Measurements from ENCODE around the gene RBM6.
A peak's percentile ranks its signal among the peaks of the same experiment; 100 is the strongest.

Gene RBM6

DNA sequence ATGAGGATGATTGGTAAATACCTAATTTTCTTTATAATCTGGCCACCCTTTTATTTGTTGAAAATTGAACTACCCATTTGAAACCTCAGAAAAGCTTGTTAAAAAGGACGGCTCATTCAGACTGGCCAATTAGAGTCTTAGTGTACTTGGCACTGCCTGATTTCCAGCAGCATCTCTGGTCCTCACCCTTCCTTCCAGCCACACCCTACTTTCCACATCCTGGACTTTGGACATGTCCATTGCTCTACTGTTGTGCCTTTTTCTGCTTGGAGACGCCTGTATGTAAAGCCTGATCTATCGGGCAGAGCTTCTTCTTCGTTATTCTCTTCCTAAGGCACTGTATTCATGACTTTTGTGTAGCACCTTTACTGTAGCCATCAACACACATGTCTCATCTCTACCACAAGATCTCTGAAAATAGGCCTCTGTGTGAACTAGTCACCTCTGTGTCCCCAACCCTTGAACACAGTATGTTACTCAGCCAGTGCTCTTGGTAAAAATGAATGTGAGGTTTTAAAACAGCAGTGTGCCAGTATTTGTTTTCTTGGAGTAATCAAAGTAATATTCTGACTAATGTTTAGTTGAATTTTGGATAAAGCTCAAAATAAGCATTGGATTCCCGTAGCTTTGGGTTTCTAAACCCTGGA lies 155.5 kb downstream of the RBM6 start:
- no peak for DNase-seq

DNA sequence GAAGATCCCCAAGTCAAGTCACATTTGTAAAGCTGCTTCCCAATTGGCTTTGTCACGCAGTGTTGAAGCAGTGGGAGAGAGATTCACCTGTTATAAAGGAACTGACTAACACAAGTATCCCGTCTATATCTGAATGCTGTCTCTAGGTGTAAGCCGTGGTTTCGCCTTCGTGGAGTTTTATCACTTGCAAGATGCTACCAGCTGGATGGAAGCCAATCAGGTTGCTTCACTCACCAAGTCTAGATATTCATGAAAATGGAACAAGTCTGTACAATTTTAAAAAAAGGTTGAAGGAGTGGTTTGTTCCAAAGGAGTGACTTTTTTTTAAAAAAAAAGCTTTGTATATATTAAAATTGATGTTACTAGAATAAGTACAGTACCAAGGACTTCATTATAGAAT lies 160.4 kb downstream of the RBM6 start:
- DNase-seq: no peak

DNA sequence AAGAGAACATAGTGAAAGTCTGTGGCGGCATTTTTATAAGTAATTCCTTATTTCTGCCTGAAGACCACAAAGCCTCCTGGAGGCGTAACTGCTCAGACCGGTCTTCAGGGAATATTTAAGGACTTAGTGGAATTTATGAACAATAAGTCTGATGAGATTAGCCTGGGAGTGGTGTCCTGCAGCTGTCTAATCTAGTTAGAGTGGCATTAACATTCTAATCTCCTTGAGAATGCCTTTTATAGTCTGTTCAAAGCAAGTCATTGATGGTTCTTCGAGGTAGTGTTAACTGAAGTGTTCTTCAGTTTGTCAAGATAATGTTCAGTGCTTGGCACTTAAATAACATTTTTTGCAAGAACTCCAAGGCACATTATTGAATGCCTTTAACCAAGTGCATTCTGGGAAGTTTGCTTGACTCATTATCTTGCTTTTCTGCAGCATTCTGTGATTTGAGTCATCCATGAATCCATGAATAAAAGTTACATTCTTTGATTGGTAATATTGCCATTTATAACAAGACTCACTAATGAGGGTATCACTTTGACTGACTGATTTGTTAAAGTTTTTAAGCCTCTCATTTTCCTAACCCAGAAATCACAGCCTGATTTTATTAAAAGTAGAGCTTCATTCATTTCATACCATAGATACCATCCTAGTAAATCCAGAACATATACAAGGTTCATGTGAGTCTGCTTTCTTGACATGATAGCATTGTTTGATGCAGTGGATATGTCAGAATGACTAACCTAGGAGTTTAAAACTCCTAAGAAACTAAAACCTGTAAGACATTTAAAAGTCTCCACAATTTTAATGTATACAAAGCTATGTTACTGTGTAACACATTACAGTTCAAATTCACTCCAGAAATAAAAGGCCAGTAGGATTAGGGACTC lies 161.3 kb downstream of the RBM6 start:
- no peak for DNase-seq

DNA sequence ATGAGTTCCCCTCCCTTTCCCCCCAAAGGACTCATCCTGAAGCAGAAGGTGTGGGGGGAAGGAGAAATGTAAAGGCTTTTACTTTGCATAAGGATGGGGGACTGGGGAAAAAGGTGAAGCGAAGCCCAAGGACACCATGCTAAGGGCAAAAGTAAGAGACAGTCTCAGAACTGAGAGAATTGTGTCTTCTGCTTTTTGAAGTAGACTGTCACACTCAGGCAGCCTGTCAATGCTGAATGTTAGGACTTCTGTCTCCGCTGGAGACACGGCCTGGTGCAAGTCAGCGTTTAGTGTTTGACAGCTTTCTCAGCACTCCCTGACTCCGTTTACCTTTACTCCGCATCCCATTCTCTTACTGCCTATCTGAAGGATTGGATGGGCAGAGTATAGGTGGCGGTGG lies 162.6 kb downstream of the RBM6 start:
- no peak for DNase-seq

DNA sequence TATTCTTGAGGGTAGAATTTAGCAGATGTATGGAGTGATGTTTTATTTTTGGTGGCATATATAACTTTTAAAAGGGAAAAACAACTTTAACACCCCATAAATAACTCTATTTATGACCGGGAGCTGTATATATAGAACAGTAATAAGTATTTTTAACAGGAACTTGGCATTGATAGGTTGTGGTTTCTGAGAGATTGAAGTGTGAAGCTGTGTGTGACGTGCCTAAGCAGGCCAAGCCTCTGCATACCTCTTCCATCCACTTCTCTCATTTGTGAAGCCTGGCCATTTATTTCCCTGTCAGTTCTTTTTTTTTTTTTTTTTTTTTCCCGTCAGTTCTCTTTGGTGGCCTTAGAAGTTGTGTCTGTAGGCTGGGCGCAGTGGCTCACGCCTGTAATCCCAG lies 171.8 kb downstream of the RBM6 start:
- DNase-seq: no peak

DNA sequence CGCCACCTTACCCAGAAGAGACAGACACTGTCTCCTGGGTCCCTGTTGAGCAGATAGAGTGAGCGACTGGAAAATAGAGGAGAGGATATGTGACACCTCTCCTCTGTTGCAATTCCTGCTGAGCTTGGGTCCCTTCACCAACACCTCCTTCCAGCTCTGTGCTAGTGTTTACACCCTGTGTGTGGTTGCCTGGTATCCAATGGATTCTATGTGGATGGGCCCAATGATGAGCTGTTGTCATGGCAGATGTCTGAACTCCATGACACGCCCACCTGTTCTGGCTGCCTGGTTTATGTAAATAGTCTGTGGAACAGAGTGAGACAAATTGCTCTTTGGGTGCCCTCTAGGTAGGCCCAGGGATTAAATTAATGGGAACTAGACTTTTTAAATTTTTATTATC lies 172.5 kb downstream of the RBM6 start:
- DNase-seq: no peak

DNA sequence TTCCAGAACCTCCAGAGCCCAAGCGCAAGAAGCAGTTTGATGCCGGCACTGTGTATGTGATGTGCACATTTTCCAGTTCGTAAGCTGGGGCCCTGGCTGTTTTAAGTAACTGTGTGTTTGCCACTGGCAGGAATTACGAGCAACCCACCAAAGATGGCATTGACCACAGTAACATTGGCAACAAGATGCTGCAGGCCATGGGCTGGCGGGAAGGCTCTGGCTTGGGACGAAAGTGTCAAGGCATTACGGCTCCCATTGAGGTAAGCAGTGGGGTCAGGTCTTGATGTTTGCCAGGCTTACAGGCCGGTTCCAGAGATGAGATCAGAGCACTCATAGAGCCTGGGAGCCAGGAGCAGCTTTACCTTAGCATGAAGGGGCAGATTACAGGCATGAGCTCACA lies 177.2 kb downstream of the RBM6 start:
- no peak for DNase-seq

DNA sequence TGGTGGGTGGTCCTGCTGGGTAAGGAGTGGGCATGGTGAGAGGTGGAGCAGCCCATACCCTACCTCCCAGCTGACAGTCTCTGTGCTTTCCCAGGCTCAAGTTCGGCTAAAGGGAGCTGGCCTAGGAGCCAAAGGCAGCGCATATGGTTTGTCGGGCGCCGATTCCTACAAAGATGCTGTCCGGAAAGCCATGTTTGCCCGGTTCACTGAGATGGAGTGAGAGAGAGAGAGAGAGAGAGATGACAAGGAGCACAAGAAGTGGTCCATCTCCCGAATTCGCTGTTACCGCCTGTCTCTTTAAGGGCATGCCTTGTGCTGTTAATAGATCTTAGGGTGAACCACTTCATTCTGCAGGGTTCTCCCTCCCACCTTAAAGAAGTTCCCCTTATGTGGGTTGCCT lies 178.3 kb downstream of the RBM6 start:
- DNase-seq: no peak

DNA sequence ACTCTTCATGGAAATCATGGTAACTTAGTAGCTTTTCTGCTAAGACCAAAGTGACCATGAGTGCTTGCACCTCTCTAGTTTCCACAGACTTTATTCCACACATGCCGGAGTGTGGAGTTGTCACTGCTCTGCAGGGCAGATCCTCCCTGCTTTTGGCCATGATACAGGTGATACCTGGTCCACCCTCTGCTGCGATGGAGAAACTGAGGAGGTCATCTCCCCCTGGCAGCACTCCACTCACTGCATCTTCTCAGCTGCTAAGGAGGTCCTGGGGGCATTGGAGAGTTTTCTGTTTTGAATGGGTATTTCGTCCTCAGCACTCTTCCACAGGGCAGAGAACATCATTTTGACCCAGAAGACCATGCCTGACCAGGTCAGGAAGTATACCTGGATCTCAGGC lies 179.8 kb downstream of the RBM6 start:
- no peak for DNase-seq

DNA sequence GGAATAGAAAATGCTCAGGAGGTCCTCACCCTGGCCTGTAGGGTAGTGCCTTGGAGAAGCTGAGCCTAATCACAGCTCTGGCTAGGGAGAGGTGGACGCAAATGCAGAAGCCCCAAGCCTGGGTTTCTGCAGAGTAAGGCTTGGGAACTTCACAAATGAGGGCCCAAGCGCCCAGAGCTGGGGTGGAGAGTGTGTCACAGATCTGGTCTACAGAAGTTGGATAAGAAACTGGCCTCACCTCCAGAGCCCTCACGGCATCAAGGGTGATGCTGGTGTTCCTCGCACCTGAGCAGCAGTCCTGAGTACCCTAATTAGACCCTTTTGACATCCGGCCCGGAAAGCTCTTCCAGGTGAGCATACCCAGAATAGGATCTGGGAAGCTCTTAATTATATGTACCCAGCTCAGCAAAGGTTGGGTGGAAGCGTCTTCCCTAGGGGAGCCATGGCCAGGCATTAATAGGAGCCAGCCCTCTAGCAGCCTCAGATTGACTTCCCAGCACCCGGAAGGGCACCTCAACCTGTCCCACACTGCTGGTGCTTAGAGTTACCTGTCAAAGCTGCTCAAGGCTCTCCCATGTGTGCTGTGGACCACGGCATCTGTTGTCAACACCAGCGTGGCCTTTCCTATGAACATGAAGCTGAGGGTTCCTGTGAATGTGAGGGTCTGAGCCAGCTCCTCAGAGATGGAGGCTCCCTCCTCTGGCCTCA lies 180.6 kb downstream of the RBM6 start:
- no peak for DNase-seq

DNA sequence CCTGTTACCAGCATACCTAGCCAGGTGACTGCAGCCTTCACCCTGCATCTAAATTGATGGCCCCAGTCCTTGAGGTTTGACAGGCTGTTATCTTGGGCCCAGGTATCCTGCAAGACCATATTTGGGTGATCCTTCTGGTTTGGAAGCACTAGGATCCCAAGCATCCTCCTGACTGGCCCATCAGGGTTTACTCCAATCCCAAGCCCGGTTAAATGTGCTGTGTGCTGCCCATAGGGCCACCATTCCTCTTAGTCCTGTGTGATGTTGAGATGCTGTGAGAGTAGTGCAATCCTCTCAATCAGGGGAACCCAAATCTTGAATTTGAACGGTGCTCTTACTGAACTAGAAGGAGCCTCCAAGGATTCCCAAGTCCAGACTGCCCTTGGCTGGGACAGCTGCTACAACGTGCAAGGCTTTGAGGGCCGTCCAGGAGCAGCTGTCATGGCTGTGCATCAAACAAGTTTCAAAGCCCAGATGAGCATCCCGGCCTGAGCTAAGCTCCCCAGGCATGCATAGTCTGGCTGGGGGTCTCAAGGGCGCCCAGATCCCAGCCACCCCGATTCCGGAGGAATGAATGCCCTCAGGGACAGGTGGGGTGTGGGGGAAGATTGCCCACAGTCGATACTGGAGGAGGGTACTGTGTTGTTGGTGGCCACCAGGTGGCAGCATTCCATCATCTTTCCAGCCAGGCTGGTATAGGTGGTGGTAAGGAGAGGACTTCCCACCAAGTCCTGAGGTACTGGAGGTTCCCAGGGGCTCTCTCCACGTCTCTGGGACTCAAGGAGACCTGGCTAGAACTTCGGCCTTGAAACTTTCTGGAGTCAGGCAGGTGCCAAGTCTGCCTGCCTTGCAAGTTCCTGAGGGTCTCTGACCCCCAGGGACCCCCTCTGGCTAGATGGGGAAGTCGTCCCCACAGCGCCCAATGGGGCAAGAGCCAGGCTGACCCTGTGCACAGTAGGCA lies 181.4 kb downstream of the RBM6 start:
- DNase-seq: peak; percentile 48 to 63

DNA sequence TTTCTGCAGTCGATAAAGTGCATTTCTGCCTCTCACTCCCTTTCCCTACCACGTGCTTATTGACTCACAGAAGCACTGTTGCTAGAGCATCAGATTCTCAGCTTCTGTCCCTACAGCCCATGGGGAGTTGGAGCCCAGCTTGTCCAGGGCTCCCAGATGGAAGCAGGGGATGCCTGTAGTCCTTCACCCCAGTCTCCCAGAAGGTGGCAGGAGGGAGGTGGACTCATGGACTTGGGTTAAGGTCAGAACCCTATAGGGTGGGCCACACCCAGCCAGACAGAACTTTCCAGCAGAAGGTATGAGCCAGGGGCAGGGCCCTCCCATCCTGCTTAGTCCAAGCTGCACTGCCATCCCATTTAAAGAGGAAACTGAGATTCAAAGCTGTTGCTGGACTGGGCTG lies 182.1 kb downstream of the RBM6 start:
- DNase-seq: no peak

DNA sequence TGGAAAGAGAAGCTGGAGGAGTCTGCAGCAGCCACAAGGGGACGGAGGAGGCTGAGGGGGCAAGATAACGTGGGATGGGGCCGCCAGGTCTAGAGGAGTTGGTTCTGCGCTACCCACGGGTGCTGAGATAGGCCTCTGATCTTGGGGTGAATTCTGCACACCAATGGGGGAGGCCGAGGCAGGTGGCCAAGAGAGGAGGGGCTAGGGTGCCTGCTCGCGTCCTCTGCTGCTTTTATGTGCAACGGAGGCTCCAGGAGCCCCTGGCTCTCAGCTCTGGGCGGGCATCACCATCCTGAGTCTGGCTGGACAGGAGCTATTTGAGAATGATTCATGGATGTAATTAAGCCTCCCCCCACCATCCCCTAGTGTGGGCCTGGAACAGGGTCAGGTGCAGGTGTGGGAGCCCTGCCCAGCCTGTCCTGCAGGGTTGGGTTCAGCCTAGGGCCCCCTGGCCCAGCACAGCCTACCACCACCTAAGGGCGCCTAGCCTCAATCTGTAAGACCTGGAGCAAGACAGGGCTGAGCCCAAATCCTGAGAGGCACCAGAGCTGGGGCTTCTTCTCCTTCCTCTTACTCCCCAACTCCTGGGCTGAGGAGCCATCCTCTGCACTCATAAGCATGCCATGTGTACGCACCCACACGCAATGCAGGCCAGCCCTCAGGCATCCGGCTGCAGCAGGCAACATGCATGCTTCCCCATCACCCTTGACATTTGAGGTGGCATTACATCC lies 182.9 kb downstream of the RBM6 start:
- DNase-seq: no peak

DNA sequence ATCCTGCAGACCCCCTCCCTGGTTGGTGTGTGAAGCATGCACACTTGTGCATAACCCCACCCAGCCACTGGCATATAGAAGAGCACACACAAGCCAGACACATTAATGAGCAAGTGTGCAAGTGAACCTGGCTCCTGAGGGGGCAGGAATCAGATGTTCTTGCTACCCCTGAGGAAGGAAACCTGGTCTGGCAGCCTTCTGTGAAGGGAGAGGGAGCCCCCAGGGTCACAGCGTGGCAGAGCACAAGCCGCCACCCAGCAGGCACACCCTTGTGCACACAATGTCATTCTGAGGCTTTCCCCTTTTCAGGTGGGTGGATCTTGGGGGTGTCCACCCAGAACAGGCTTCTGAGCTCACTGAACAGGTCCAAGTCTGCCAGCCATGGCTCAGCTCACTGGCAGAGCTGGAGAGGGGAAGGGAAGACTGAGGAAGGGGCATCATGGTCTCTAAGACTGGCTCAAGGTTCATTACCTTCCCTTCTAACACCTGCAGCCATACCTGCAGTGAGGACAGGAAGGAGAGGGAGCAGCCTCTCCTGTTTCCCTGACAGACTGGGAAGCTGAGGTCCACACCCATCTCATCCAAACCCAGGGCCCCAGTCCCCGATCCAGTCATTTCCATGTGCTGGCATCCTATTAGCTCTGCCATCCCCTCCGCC lies 183.6 kb downstream of the RBM6 start:
- DNase-seq: no peak

DNA sequence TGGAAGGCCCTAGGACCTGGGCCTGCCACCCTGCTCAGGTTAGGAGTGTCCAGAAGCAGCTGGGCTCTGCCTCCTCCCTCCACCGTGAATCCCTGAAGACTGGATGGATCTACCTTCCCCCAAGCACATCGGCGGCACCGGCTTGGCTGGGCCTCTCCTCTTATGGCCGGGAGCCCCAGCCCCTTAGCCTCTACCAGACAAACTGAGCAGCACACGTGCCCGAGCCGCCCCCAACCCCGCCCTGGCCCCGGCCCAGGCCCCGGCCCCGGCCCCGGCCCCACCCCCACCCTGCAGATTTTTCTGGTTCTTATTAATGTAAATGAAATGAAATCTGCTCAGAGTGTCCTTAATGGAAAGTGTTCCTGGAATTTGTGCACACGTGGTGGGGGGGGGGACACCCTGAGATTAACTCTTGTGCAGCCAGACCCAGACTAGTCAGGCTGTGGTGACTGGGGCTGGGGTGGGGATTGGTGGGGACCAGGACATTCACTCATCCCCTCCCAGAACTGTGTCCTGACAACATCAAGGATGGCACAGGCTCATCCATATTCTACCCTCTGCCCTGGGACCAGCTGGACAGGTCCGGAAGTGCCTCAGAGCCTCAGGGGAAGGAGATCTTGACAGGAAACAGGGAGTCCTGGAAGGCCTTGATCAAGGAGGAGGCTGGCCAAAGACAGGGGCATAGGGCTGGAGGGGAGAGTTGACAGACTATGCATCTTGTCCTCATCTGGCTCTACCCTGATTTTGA lies 184.3 kb downstream of the RBM6 start:
- DNase-seq: no peak

DNA sequence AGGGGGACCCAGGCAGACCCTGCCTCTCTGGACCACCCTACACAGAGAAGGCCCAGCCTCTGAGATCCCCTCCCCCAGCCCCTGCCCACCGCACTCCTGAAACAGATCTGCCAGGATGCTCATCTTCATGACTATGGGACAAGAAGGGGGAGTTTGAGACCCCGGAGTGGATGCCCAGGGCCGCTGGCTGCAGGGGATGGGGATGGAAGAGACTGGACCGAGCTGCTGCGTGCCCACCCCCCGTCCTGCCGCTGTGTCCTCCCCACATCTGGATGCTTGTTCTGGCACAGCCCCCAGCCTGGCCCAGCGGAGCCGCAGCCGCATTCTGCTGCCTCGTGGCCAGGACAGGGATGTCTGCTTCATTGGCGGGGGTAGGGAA lies 184.8 kb downstream of the RBM6 start:
- DNase-seq: no peak

DNA sequence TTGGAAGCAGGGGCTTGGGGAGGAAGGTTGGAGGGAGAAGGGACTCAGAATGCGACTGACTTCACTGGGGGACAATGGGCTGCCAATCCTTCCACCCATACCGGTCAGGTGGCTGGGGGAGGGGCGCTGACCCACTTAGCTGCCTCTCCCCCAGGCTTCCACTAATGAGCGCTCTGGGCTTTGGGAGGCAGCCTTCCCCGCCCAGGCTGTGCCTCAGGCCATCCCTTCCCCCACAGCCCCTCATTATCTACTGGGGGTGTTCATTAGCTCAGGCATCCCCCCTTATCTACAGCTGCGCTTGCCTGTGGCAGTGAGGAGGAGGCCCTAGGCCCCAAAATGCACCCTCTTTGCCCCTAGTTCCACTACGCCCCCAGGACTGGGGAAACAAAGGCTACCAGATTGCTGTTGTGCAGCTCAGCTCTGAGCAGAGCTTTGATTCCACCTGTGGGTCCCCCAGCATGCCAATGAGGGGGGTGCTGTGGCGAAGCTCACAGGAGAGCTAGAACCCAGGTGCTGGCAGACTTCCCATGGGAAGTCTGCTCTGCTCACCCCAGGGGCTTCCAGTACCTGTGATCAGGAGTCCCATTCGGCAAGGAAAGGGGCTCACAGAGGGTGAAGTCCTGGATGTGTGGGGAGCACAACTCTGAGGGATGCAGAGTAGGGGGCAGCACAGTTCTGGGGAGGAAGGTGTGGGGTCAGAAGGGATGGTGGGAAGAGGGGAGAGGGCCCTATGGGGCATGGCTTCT lies 185.8 kb downstream of the RBM6 start:
- DNase-seq: no peak

DNA sequence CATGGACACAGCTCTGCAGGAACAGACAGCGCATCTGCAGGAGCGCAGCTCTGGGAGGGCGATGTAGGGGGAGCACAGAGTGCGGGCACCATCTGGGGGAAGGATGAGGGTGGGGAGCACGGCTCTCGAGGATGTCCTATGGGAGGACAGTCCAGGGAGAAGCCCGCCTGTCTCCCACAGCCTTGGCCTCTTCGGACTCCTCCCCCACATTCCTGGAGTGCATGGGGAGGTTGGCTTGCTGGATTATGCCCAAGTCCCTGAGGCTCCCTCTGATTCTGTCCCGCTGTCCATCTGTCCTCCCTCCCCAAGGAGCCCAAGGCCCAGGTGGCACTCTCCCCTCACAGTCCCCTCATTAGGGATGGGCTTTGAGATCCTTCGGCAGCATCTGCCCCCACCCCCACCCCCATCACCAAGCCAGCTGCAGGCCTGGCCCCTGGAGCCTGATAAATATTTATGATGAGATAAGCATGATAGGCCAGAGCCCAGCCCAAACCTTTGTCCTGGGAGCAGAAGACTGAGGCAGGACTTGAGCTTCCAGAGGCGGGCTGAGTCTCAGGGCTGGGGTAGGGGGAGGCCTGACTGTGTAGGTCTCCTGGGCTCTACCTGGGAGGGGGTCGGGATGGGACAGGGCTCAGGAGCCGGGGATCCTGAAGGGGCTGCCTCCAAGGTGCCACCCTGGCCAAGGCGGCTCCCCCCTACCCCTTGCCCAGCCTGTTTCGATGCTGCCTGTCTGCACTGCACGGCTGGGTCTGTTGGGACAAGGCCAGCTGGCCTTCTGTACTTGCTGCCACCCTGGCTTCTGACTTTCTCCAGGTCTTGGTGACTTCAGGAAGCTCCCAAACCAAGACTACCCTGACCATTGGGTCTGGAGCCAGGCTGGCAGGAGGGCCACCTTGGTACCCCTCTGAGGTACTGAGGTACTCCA lies 186.6 kb downstream of the RBM6 start:
- DNase-seq: no peak
